GM23248 (cell line): ENCODE data around the gene C1orf21.

Source experiments
- EZH2 ChIP-seq: fragments of 200-600 bp; sonication (generic); IDR thresholded peaks from 2 replicates; pipeline ENCODE4 v1.6.1; 2018; ENCODE audit warnings: antibody characterized with exemption, mild to moderate bottlenecking; ENCODE audit not compliant: insufficient read depth, poor library complexity, severe bottlenecking
- EZH2phosphoT487 ChIP-seq: fragments of 200-600 bp; sonication (generic); IDR thresholded peaks from 2 replicates; pipeline ENCODE4 v1.6.1; 2018; ENCODE audit warnings: antibody characterized with exemption, moderate library complexity, mild to moderate bottlenecking, low read depth; ENCODE audit not compliant: insufficient read depth

DNA sequence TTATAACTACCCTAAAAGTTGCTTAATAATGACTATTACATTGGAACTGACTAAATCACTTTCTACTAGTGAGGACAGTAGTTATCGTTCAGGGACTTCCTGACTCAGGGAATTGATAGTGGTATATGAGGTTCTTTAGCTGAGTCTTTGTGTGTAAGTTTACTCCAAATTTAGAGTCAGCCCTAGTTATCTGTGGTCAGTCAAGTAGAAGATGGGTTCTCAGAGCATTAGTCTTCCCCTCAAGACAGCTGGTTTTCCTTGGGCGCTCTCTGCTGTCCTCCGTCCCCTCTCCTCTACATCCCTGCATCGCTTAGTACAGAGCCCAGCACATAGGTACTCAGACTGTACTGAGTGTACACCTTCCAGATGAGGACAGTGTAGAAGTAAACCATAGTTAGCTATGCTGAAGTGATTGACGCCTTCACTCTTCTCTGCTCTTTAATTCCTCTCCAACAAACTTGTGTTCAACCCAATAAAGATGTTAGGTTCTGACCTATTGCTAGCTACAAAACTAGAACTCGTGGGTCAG, 116.5 kb downstream of the C1orf21 start:
- TF ChIP-seq EZH2phosphoT487 (no peak), EZH2 (no peak)
